Neural crest cell (in vitro differentiated cells): ENCODE data around the gene PRKAR1B. TPM values are rescaled to one million over a fixed set of nuclear protein-coding genes. Genes with fewer than 3 reads are reported as not detected.

Experiments
- DNase-seq: peaks from one replicate; pipeline ENCODE4 v3.0.0; 2021; ENCODE audit warnings: low read depth, mixed read lengths, low spot score
- H3K27ac Mint-ChIP-seq: one replicate; pipeline ENCODE4 v1.8.0; 2021; ENCODE audit warnings: mild to moderate bottlenecking, mixed read lengths; ENCODE audit not compliant: unreplicated experiment
- H3K27me3 Mint-ChIP-seq: 2 replicates; pipeline ENCODE4 v1.8.0; 2021; ENCODE audit warnings: low read depth, mild to moderate bottlenecking, mixed read lengths
- H3K36me3 Mint-ChIP-seq: 2 replicates; pipeline ENCODE4 v1.8.0; 2021; ENCODE audit warnings: low read depth, mild to moderate bottlenecking, mixed read lengths
- H3K4me1 Mint-ChIP-seq: 2 replicates; pipeline ENCODE4 v1.8.0; 2021; ENCODE audit warnings: mixed read lengths
- H3K4me3 Mint-ChIP-seq: one replicate; pipeline ENCODE4 v1.8.0; 2021; ENCODE audit warnings: mild to moderate bottlenecking, mixed read lengths
- H3K9me3 Mint-ChIP-seq: 2 replicates; pipeline ENCODE4 v1.8.0; 2021; ENCODE audit warnings: mixed read lengths
- total RNA-seq: library from RNA; stranded (reverse); gene quantifications from 2 replicates; pipeline ENCODE4 v1.2.1, GENCODE V29; 2021
- TF ChIP-seq, protein P1 (sequence below): fragments of 200-600 bp; sonication (generic); conservative IDR thresholded peaks from 2 replicates; pipeline ENCODE4 v1.5.0; 2021; ENCODE audit warnings: antibody characterized with exemption, mild to moderate bottlenecking

The PRKAR1B gene
- total RNA-seq, 1 donor from 2014 or later = 9.5 TPM

DNA sequence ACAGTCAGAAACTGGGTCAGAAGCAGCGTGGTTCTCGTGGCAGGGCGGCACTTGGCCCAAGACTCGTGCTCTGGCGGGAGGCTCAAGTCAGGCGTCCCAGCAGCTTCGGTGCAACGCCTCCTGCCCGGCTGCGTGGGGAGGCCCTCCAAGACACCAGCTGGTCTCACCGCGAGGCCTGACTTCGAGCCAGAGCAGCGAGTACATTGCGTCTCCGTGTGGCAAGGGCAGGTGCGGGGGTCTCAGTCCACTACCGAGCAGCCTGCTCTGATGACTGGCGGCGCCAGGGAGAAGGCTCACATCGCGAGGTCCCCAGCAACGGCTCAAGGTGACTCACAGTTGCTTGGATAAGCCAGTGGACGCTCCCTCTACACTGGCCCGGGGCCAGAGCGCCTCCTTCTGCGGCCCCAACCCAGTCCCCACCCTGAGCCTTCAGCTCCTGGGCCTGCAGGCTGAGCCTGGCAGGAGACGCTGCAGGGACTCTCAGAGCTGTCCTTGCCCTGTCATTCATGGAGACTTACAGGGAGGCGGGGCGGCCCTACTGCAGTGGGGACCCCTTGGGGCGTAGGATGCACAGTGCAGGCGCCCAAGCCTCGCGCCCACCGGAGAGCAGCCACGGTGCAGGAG lies 41.9 kb upstream of the PRKAR1B start:
- TF ChIP-seq, protein P1, sequence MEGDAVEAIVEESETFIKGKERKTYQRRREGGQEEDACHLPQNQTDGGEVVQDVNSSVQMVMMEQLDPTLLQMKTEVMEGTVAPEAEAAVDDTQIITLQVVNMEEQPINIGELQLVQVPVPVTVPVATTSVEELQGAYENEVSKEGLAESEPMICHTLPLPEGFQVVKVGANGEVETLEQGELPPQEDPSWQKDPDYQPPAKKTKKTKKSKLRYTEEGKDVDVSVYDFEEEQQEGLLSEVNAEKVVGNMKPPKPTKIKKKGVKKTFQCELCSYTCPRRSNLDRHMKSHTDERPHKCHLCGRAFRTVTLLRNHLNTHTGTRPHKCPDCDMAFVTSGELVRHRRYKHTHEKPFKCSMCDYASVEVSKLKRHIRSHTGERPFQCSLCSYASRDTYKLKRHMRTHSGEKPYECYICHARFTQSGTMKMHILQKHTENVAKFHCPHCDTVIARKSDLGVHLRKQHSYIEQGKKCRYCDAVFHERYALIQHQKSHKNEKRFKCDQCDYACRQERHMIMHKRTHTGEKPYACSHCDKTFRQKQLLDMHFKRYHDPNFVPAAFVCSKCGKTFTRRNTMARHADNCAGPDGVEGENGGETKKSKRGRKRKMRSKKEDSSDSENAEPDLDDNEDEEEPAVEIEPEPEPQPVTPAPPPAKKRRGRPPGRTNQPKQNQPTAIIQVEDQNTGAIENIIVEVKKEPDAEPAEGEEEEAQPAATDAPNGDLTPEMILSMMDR = no peak
- no peak overlapping the region for H3K4me3 Mint-ChIP-seq
- H3K27ac Mint-ChIP-seq = no peak overlapping the region
- no peak for DNase-seq
- H3K36me3 Mint-ChIP-seq = peaks cover 21% of the 10 kb centered on the region
- no peaks in the 10 kb centered on the region for H3K27me3 Mint-ChIP-seq
- no peaks in the 10 kb centered on the region for H3K9me3 Mint-ChIP-seq
- H3K4me1 Mint-ChIP-seq = no peaks in the 10 kb centered on the region

DNA sequence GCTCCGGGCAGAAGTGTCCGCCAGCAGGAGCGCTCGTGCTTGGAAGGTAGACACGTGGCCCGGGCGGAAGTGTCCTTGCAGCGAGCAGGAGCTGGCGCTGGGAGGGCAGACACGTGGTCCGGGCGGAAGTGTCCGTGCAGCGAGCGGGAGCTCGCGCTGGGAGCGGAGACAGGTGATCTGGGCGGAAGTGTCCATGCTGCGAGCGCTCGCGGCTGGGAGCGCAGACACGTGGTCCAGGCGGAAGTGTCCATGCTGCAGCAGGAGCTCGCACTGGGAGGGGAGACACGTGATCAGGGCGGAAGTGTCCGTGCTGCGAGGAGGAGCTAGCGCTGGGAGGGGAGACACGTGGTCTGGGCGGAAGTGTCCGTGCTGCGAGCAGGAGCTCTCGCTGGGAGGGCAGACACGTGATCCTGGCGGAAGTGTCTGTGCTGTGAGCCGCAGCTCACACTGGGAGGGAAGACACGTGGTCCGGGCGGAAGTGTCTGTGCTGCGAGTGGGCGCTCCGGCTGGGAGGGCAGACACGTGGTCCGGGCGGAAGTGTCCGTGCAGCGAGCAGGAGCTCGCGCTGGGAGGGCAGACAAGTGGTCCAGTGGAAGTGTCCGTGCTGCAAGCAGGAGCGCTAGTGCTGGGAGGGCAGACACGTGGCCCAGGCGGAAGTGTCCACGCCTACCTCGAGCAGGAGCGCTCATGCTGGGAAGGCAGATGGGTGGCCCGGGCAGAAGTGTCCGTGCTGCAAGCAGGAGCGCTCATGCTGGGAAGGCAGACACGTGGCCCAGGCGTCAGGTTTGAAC lies 41.1 kb upstream of the PRKAR1B start:
- H3K9me3 Mint-ChIP-seq = no peaks in the 10 kb centered on the region
- peaks cover 21% of the 10 kb centered on the region for H3K36me3 Mint-ChIP-seq
- no peaks in the 10 kb centered on the region for H3K4me1 Mint-ChIP-seq
- no peak overlapping the region for H3K4me3 Mint-ChIP-seq
- no peak for DNase-seq
- H3K27me3 Mint-ChIP-seq = no peaks in the 10 kb centered on the region
- TF ChIP-seq, protein P1 = no peak
- H3K27ac Mint-ChIP-seq = no peak overlapping the region

DNA sequence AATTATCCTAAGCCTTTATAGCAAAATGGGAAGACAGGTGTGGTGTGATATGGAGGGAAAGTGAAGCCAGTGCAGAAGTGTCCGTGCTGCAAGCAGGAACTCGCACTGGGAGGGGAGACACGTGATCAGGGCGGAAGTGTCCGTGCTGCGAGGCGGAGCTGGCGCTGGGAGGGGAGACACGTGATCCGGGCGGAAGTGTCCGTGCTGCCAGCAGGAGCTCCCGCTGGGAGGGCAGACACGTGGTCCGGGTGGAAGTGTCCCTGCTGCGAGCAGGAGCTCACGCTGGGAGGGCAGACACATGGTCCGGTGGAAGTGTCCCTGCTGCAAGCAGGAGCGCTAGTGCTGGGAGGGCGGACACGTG lies 40.5 kb upstream of the PRKAR1B start:
- TF ChIP-seq, protein P1 = no peak
- Mint-ChIP-seq H3K4me3 (peak overlapping the region; percentile 19), H3K4me1 (no peaks in the 10 kb centered on the region), H3K36me3 (peaks cover 21% of the 10 kb centered on the region), H3K27ac (no peak overlapping the region), H3K9me3 (no peaks in the 10 kb centered on the region), H3K27me3 (no peaks in the 10 kb centered on the region)
- no peak for DNase-seq

DNA sequence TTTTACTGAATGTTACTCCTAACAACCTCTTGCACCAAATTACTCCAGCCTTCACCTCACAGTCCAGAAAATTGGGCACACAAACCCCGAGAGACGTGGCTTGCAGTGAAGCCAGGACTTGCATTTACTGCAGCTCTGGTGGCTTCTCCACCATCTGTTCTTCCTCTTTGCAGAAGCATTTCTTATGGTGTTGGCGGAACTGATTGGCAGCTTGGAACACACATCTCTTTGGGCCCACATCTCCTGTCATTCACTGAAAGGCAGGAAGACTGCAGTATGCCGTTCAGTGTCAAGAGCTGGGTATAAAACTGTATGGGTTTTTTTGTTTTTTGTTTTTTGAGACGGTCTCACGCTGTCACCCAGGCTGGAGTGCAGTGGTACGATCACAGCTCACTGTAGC lies 38.3 kb upstream of the PRKAR1B start:
- DNase-seq = no peak
- Mint-ChIP-seq H3K27me3 (no peaks in the 10 kb centered on the region), H3K27ac (no peak overlapping the region), H3K9me3 (no peaks in the 10 kb centered on the region), H3K4me3 (no peak overlapping the region), H3K4me1 (no peaks in the 10 kb centered on the region), H3K36me3 (peaks cover 21% of the 10 kb centered on the region)
- TF ChIP-seq, protein P1 = no peak

DNA sequence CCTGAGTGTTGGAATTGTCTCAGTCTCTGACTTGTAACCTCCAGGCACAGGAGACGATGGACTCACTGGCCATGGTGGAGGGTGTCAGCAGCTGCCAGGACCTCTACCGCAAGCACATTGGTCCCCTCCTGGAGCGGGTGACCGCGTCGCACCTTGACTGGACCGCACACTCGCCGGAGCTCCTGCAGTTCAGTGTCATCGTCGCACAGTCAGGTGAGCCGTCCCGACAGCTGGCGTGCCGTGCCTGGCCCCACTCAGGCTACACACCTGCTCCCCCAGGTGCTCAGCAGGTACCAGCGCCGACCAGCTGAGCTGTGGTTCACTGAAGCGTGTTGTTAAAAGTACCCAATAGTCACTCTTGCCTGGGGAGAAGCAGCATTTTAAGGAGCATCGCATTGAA lies 36.7 kb upstream of the PRKAR1B start:
- no peaks in the 10 kb centered on the region for H3K9me3 Mint-ChIP-seq
- H3K27me3 Mint-ChIP-seq = no peaks in the 10 kb centered on the region
- no peak overlapping the region for H3K27ac Mint-ChIP-seq
- no peak for DNase-seq
- H3K4me1 Mint-ChIP-seq = no peaks in the 10 kb centered on the region
- H3K36me3 Mint-ChIP-seq = peaks cover 24% of the 10 kb centered on the region
- TF ChIP-seq, protein P1 = no peak
- H3K4me3 Mint-ChIP-seq = no peak overlapping the region
